ENCODE data around the gene CCR2. TPM values are rescaled to one million over a fixed set of nuclear protein-coding genes. Genes with fewer than 3 reads are reported as not detected.

CCR2 gene
- polyA plus RNA-seq, 1 donor from 2014 or later, result not detected

DNA sequence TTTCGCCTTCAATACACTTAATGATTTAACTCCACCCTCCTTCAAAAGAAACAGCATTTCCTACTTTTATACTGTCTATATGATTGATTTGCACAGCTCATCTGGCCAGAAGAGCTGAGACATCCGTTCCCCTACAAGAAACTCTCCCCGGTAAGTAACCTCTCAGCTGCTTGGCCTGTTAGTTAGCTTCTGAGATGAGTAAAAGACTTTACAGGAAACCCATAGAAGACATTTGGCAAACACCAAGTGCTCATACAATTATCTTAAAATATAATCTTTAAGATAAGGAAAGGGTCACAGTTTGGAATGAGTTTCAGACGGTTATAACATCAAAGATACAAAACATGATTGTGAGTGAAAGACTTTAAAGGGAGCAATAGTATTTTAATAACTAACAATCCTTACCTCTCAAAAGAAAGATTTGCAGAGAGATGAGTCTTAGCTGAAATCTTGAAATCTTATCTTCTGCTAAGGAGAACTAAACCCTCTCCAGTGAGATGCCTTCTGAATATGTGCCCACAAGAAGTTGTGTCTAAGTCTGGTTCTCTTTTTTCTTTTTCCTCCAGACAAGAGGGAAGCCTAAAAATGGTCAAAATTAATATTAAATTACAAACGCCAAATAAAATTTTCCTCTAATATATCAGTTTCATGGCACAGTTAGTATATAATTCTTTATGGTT, 17.1 kb downstream of the CCR2 start, which contains the start of gene CCR5:
Gene CCR5 (plus strand): TSS at position 108 of the 680 bp plus-strand sequence. CDS start 1,957 bp downstream, outside the sequence.
- no peaks in the 10 kb centered on the region for H4K20me1 ChIP-seq (ENCODE audit: insufficient read depth)
- H3F3A ChIP-seq (ENCODE audit: insufficient read depth, low read length, poor library complexity, severe bottlenecking), result no peaks in the 10 kb centered on the region
- H3K36me3 ChIP-seq (ENCODE audit: insufficient read depth, low read length), result no peaks in the 10 kb centered on the region
- TF ChIP-seq POLR2AphosphoS5 (IDR thresholded peaks at IDR 0.05) (no peak), RAD21 (conservative IDR thresholded peaks at IDR 0.05) (no peak), TAF1 (IDR thresholded peaks at IDR 0.05; ENCODE audit: low read depth) (no peak), MXI1 (conservative IDR thresholded peaks at IDR 0.05; ENCODE audit: poor library complexity, severe bottlenecking) (no peak), SMC3 (conservative IDR thresholded peaks at IDR 0.05; ENCODE audit: poor library complexity) (no peak), EP300 (conservative IDR thresholded peaks at IDR 0.05; ENCODE audit: poor library complexity, severe bottlenecking) (no peak), EZH2 (IDR thresholded peaks at IDR 0.05; ENCODE audit: borderline replicate concordance, insufficient read depth, low read length, poor library complexity, severe bottlenecking) (no peak)
- TF ChIP-seq, protein P1, sequence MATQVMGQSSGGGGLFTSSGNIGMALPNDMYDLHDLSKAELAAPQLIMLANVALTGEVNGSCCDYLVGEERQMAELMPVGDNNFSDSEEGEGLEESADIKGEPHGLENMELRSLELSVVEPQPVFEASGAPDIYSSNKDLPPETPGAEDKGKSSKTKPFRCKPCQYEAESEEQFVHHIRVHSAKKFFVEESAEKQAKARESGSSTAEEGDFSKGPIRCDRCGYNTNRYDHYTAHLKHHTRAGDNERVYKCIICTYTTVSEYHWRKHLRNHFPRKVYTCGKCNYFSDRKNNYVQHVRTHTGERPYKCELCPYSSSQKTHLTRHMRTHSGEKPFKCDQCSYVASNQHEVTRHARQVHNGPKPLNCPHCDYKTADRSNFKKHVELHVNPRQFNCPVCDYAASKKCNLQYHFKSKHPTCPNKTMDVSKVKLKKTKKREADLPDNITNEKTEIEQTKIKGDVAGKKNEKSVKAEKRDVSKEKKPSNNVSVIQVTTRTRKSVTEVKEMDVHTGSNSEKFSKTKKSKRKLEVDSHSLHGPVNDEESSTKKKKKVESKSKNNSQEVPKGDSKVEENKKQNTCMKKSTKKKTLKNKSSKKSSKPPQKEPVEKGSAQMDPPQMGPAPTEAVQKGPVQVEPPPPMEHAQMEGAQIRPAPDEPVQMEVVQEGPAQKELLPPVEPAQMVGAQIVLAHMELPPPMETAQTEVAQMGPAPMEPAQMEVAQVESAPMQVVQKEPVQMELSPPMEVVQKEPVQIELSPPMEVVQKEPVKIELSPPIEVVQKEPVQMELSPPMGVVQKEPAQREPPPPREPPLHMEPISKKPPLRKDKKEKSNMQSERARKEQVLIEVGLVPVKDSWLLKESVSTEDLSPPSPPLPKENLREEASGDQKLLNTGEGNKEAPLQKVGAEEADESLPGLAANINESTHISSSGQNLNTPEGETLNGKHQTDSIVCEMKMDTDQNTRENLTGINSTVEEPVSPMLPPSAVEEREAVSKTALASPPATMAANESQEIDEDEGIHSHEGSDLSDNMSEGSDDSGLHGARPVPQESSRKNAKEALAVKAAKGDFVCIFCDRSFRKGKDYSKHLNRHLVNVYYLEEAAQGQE (IDR thresholded peaks at IDR 0.05; ENCODE audit: borderline replicate concordance), result no peak
- TF ChIP-seq, protein P2, sequence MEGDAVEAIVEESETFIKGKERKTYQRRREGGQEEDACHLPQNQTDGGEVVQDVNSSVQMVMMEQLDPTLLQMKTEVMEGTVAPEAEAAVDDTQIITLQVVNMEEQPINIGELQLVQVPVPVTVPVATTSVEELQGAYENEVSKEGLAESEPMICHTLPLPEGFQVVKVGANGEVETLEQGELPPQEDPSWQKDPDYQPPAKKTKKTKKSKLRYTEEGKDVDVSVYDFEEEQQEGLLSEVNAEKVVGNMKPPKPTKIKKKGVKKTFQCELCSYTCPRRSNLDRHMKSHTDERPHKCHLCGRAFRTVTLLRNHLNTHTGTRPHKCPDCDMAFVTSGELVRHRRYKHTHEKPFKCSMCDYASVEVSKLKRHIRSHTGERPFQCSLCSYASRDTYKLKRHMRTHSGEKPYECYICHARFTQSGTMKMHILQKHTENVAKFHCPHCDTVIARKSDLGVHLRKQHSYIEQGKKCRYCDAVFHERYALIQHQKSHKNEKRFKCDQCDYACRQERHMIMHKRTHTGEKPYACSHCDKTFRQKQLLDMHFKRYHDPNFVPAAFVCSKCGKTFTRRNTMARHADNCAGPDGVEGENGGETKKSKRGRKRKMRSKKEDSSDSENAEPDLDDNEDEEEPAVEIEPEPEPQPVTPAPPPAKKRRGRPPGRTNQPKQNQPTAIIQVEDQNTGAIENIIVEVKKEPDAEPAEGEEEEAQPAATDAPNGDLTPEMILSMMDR (IDR thresholded peaks at IDR 0.05; ENCODE audit: poor library complexity, severe bottlenecking), result no peak
- H3K9me3 ChIP-seq (ENCODE audit: low read length), result no peaks in the 10 kb centered on the region
- H2AFZ ChIP-seq (ENCODE audit: low read depth, low read length), result no peak within 1 kb of the TSS
- H3K27me3 ChIP-seq (ENCODE audit: insufficient read depth, low read depth, low read length), result no peaks in the 10 kb centered on the region
- no peak within 1 kb of the TSS for H3K9ac ChIP-seq (ENCODE audit: low read length)
- no peak within 1 kb of the TSS for H3K27ac ChIP-seq (ENCODE audit: low read length)
- H3K4me3 ChIP-seq (ENCODE audit: low read length), result no peak within 1 kb of the TSS
- H3K9me2 ChIP-seq (ENCODE audit: insufficient read depth, low read length), result no peaks in the 10 kb centered on the region
- no peaks in the 10 kb centered on the region for H3K79me2 ChIP-seq (replicated peaks; ENCODE audit: insufficient read depth, low read length)
- no peak within 1 kb of the TSS for H3K4me2 ChIP-seq (ENCODE audit: low read length)

DNA sequence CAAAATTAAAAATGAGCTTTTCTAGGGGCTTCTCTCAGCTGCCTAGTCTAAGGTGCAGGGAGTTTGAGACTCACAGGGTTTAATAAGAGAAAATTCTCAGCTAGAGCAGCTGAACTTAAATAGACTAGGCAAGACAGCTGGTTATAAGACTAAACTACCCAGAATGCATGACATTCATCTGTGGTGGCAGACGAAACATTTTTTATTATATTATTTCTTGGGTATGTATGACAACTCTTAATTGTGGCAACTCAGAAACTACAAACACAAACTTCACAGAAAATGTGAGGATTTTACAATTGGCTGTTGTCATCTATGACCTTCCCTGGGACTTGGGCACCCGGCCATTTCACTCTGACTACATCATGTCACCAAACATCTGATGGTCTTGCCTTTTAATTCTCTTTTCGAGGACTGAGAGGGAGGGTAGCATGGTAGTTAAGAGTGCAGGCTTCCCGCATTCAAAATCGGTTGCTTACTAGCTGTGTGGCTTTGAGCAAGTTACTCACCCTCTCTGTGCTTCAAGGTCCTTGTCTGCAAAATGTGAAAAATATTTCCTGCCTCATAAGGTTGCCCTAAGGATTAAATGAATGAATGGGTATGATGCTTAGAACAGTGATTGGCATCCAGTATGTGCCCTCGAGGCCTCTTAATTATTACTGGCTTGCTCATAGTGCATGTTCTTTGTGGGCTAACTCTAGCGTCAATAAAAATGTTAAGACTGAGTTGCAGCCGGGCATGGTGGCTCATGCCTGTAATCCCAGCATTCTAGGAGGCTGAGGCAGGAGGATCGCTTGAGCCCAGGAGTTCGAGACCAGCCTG, 17.8 kb downstream of the CCR2 start:
- H3K9ac ChIP-seq (ENCODE audit: low read length), result no peak overlapping the region
- H4K20me1 ChIP-seq (ENCODE audit: insufficient read depth), result no peaks in the 10 kb centered on the region
- H3K27me3 ChIP-seq (ENCODE audit: insufficient read depth, low read depth, low read length), result no peaks in the 10 kb centered on the region
- no peak overlapping the region for H3K4me3 ChIP-seq (ENCODE audit: low read length)
- H3K9me3 ChIP-seq (ENCODE audit: low read length), result no peaks in the 10 kb centered on the region
- H3F3A ChIP-seq (ENCODE audit: insufficient read depth, low read length, poor library complexity, severe bottlenecking), result no peaks in the 10 kb centered on the region
- TF ChIP-seq, protein P1 (IDR thresholded peaks at IDR 0.05; ENCODE audit: borderline replicate concordance), result no peak
- TF ChIP-seq TAF1 (IDR thresholded peaks at IDR 0.05; ENCODE audit: low read depth), result no peak
- no peak for TF ChIP-seq EP300 (conservative IDR thresholded peaks at IDR 0.05; ENCODE audit: poor library complexity, severe bottlenecking)
- no peak for TF ChIP-seq SMC3 (conservative IDR thresholded peaks at IDR 0.05; ENCODE audit: poor library complexity)
- no peak for TF ChIP-seq POLR2AphosphoS5 (IDR thresholded peaks at IDR 0.05)
- TF ChIP-seq RAD21 (conservative IDR thresholded peaks at IDR 0.05), result no peak
- TF ChIP-seq, protein P2 (IDR thresholded peaks at IDR 0.05; ENCODE audit: poor library complexity, severe bottlenecking), result no peak
- no peak for TF ChIP-seq MXI1 (conservative IDR thresholded peaks at IDR 0.05; ENCODE audit: poor library complexity, severe bottlenecking)
- TF ChIP-seq EZH2 (IDR thresholded peaks at IDR 0.05; ENCODE audit: borderline replicate concordance, insufficient read depth, low read length, poor library complexity, severe bottlenecking), result no peak
- no peak overlapping the region for H3K4me2 ChIP-seq (ENCODE audit: low read length)
- H3K36me3 ChIP-seq (ENCODE audit: insufficient read depth, low read length), result no peaks in the 10 kb centered on the region
- H3K79me2 ChIP-seq (replicated peaks; ENCODE audit: insufficient read depth, low read length), result no peaks in the 10 kb centered on the region
- no peak overlapping the region for H3K27ac ChIP-seq (ENCODE audit: low read length)
- no peaks in the 10 kb centered on the region for H3K9me2 ChIP-seq (ENCODE audit: insufficient read depth, low read length)
- no peak overlapping the region for H2AFZ ChIP-seq (ENCODE audit: low read depth, low read length)

Data from neural cell (in vitro differentiated cells).